ENCODE measurements around the gene PPP1R3D. TPM values are rescaled to one million over a fixed set of nuclear protein-coding genes. Genes with fewer than 3 reads are reported as not detected.

PPP1R3D gene
- total RNA-seq, 1 donor from 2014 or later: 11.2 TPM

GRCh38 chr20:59935457-59936185 lies 4.5 kb downstream of the PPP1R3D start:
- intact Hi-C loops (cut with DNase I): no loop called here
- DNase-seq (peak; percentile 28), ATAC-seq (no peak)
- H3K27ac ChIP-seq: no peak overlapping the region
- H3K36me3 ChIP-seq: no peaks in the 10 kb centered on the region
- H3K9me3 ChIP-seq: no peaks in the 10 kb centered on the region
- TF ChIP-seq CTCF (IDR thresholded peaks at IDR 0.05): no peak
- H3K4me1 ChIP-seq: peaks cover 28% of the 10 kb centered on the region
- no peak overlapping the region for H3K4me3 ChIP-seq
- no peaks in the 10 kb centered on the region for H3K27me3 ChIP-seq

DNA sequence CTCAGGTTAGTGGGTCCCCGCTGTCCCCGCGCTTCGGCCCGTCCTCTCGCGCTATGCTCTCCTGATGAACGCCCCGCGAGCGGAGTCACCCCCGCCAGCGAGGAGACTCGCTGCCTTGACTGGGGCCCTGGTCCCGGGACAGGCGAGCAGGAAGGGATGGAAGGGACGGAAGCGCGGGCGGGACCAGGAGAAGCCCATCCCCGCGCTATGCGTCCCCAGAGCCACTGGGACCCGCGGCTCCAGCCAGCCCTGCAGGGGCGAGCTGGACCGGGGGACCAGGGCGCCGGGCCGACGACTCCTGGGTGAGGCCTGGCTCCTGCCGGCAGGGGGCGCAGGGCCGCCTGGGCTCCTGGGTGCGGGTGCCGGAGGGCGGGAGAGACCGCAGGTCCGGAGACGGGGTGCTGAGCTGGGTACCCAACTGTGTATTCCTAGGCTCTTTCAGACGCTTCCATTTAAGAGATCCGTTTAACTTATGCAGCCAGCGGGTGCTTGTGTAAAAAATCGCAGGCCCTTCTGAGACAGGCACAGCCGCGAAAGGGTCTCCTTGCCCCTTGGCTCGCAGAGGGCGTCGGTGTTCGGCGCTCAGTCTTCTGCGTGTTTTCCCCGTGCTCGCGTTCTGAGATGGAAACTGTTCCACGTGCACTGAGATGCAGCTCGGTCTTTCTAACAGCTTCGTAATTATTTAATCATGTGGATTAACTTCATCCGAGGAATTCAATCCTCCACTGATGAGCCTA lies 6.1 kb downstream of the PPP1R3D start:
- peak; percentile 92 for DNase-seq
- Histone ChIP-seq H3K27me3 (no peaks in the 10 kb centered on the region), H3K36me3 (no peaks in the 10 kb centered on the region), H3K4me3 (peak overlapping the region; percentile 71), H3K9me3 (no peaks in the 10 kb centered on the region), H3K4me1 (peaks cover 24% of the 10 kb centered on the region), H3K27ac (peak overlapping the region; percentile 7)
- peak; percentile 98 for ATAC-seq
- intact Hi-C loops (cut with DNase I): no loop called here
- TF ChIP-seq CTCF (IDR thresholded peaks at IDR 0.05): peak; percentile 98

- peak; percentile 78 for DNase-seq
Observed at GRCh38 chr20:59933296-59933848, 6.7 kb downstream of the PPP1R3D start, which contains the start of gene SYCP2. SYCP2 (minus strand) TSS chr20:59933637; CDS start chr20:59922413, 11,224 bp downstream.

GRCh38 chr20:59932616-59933295 lies 7.3 kb downstream of the PPP1R3D start:
- no peak for TF ChIP-seq CTCF (IDR thresholded peaks at IDR 0.05)
- ATAC-seq: peak; percentile 2
- H3K27ac ChIP-seq: no peak overlapping the region

More at GRCh38 chr20:59933296-59933848, 6.7 kb downstream of the PPP1R3D start, which contains the start of gene SYCP2:
- TF ChIP-seq CTCF (IDR thresholded peaks at IDR 0.05): no peak
- Histone ChIP-seq H3K27ac (peak within 1 kb of the TSS; percentile 7), H3K4me1 (peaks cover 17% of the 10 kb centered on the region), H3K9me3 (no peaks in the 10 kb centered on the region), H3K27me3 (no peaks in the 10 kb centered on the region), H3K4me3 (peak within 1 kb of the TSS; percentile 71), H3K36me3 (no peaks in the 10 kb centered on the region)
- ATAC-seq: peak; percentile 71
- intact Hi-C loops (cut with DNase I): no loop called here

GRCh38 chr20:59931511-59932312 lies 8.4 kb downstream of the PPP1R3D start:
- Histone ChIP-seq H3K4me3 (no peak overlapping the region), H3K36me3 (no peaks in the 10 kb centered on the region), H3K4me1 (peaks cover 4% of the 10 kb centered on the region), H3K27me3 (no peaks in the 10 kb centered on the region), H3K27ac (no peak overlapping the region), H3K9me3 (no peaks in the 10 kb centered on the region)
- no peak for TF ChIP-seq CTCF (IDR thresholded peaks at IDR 0.05)
- intact Hi-C loops (cut with DNase I): no loop called here
- DNase-seq (no peak), ATAC-seq (no peak)

More at GRCh38 chr20:59932616-59933295, 7.3 kb downstream of the PPP1R3D start:
- Histone ChIP-seq H3K27me3 (no peaks in the 10 kb centered on the region), H3K9me3 (no peaks in the 10 kb centered on the region), H3K4me3 (peak overlapping the region; percentile 71), H3K4me1 (peaks cover 12% of the 10 kb centered on the region), H3K36me3 (no peaks in the 10 kb centered on the region)
- intact Hi-C loops (cut with DNase I): no loop called here
- DNase-seq: peak; percentile 61

Data from upper lobe of right lung (tissue), 1 donor.